Muscle of arm (tissue), 14 donors: ENCODE measurements around the gene RAB44. TPM values are rescaled to one million over a fixed set of nuclear protein-coding genes. Genes with fewer than 3 reads are reported as not detected.
"Not testable (repeated sequence)": the region's sequence is repeated elsewhere in the genome, so short reads cannot be mapped to it uniquely, and the experiment has no call there.

Source experiments
- DNase-seq: peaks from one replicate; pipeline ENCODE4 v3.0.0-alpha.2; 2013
- long read RNA-seq, 11 donors: transcript quantifications; one replicate each; lab custom pipeline, GENCODE V29; 2026
- polyA plus RNA-seq, 12 donors: library from polyadenylated mRNA; unstranded; fragments of 120-200 nt; gene quantifications; one replicate each; pipeline ENCODE4 v1.2.1, GENCODE V29; 2013; ENCODE audit not compliant: insufficient read length in 12 of 12

Gene RAB44, protein sequence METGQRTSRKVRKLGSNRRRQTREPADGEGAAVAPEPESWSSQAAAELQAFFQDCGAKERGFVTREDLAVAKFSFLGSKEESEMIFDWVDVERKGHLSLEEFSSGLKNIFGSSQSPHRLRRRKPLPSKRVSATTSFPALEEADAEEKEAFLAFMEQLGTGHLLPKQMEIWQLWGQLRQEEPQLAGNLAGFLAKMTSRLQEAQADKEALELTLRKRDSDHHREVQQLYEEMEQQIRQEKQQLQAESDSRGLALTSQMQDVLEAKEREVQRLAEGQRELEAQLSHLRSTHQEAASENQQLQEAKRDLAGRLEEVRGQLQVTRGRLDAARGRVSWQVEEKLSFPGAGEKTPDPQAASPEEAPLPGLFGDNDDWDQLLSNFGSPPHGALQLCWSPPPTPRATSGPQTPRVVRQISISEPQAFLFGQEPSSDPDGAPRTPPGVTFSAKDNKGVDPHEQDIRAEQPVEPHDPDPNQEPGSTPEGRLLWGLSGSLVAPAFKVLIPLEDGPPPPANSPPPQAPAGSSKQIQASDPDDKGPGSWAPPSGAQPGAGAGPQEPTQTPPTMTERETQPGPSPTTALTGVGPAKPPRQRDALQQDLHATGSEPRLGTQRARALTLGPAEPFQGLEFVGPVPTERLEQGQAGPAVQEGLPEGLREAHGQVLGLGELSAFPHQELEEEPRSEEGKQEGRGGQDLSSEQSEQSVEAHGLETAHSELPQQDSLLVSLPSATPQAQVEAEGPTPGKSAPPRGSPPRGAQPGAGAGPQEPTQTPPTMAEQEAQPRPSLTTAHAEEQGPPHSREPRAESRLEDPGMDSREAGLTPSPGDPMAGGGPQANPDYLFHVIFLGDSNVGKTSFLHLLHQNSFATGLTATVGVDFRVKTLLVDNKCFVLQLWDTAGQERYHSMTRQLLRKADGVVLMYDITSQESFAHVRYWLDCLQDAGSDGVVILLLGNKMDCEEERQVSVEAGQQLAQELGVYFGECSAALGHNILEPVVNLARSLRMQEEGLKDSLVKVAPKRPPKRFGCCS
- under 1 TPM in 8 of 12 donors, not detected in 4; 0.04 to 0.50 (median 0.10) TPM for polyA plus RNA-seq
- long read RNA-seq, donor 1 = 0 reads
- long read RNA-seq, donor 2 = 0 reads
- long read RNA-seq, donor 3 = 0 reads
- long read RNA-seq, donor 4 = 0 reads
- long read RNA-seq, donor 5, partial matches to known transcripts = 0 of 5 reads
- long read RNA-seq, donor 5, other reads (novel, unspliced or antisense) = 5 of 5 reads
- long read RNA-seq, donor 6 = 0 reads
- long read RNA-seq, donor 7 = 0 reads
- long read RNA-seq, donor 8 = 0 reads
- long read RNA-seq, donor 9 = 0 reads
- long read RNA-seq, donor 10 = 0 reads
- long read RNA-seq, donor 11 = 0 reads

DNA sequence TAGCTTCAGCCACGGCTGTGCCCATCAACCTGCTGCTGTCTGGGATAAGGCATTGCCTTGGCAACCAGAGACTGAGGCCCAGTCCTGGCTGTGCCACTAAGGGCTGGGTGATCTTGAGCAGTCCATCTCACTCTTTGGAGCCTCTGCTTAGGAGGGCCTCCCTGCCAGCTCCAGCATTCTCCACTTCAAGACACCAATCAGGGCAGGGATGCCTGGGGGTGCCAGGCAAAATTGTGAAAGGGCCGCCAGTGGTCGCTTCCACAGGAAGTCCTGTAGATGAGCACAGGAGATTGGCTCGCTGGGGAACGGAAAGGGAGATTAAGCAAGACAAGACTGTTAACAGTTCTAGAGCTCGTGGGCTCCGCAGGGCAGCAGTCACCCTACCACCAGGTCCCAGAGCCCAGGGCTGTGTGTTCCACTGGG is at the start of gene RAB44:
RAB44 (plus strand) TSS at position 346 of the 423 bp plus-strand sequence. CDS start 6,410 bp downstream, outside the sequence.
- no peak for DNase-seq

DNA sequence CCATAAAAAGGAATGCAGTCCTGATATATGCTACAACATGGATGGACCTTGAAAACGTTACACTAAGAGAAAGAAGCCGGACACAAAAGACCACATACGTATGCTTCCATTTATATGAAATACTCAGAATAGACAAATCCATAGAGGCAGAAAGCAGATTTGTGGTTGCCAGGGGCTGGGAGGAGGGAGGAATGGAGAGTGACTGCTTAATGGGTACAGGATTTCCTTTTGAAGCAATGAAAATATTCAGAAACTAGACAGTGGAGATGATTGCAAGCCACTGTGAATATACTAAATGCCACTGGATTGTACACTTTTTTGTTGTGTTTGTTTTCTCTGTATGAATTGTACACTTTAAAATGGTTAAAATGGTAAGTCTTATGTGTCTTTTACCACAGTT is 48.5 kb upstream of the RAB44 start:
- no peak for DNase-seq

DNA sequence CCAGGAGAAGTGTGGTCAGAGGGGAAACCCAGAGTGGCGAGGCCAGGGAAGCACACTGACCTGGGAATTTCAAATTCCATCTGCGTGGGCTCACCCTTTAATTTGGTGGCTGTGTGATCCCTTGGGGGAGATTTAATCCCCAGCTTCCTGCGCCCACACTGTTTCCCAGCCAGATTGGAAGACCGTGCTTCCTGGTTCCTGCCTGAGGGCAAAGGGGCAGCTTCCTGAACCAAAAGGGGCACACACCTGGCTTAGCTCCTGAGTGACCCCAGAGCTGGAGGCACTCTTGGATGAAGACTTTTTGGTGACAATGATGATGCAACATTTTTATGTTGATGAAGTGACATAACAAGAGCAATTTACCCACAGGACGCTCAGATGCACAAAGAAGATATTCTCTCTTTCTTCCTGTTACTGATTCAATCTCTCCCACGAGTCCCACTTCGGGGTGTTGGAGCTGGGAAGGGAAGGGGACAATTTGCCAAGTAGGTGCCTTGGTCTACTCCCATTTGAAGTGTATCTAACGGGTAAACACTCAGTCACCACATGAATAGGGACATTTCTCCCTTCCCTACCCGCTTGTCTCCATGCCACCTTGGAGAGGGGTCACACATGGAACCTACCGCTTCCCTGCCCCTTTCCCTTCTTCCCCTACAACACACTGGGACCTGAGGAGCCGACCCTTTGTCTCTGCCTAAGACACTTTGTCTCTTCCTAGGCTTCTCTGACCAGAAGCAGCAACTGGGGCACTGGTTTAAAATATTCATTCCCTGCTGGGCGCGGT is 47.7 kb upstream of the RAB44 start:
- DNase-seq = no peak

DNA sequence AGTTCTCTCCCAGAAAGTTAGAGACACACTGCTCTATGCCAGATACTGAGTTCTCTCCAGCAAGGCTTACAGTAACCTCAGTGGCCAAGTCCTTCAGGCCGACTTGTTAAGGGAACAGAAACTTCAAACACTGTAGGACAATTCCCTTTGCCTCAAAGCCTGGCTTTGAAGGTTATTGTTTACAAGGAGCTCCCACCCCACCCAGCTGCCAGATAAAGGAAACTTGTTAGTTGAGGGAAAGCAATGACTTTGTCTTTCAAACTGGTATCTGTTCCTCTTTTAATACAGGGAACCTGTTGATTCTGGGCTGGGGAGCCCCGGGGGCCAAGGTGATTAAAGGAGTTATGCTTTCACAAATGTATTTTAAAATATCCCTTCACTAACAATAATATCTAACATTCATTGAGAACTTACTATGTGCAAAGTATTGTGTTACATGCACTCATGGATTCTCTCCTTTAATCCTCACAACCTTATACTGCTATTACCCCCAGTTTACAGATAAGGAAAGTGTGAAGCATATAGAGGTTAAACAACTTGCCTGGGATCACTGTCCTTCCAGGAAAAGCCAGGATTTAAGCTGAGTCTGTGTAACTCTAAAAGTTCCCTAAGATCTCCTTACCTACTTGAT is 46.7 kb upstream of the RAB44 start:
- no peak for DNase-seq

DNA sequence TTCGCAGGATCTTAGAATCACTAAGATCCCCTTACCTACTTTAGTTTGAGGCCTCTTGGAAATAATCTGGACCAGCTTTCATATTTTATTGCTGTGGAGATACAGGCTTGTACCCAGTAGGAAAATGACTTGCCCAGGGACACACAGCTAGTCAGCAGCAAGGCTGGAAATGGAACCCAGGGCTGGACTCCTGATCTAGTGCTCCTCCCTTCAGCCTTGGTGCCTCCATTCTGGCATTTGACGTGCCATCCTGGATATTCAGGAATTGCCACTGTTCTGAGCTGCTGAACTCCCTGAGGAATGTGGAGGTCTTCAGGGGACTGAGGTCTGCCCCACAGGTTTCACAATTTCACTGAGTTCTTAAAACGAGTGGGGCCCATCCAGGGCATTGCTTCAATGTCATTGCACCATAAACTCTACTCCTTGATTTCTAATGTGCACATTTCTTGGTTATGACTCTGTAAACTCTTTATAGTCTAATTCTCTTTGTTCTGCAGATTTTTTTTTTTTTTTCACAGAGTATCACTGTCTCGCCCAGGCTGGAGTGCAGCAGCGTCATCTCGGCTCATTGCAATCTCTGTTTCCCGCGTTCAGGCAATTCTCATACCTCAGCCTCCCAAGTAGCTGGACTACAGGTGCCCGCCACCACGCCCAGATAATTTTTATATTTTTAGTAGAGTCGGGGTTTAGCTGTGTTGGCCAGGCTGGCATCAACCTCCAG is 45.8 kb upstream of the RAB44 start:
- no peak for DNase-seq

DNA sequence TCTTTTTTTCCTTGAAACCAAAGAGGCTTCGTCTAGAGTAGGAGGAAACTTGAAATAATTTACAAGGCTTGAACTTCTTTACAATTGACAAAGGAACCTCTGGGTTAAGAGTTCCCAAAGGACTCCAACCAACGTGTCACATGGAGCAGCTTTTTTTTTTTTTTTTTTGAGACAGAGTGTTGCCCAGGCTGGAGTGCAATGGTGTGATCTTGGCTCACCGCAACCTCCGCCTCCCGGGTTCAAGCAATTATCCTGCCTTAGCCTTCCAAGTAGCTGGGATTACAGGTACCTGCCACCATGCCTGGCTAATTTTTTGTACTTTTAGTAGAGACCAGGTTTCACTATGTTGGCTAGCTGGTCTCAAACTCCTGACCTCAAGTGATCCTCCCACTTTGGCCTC is 43.2 kb upstream of the RAB44 start:
- DNase-seq = not testable (repeated sequence)

DNA sequence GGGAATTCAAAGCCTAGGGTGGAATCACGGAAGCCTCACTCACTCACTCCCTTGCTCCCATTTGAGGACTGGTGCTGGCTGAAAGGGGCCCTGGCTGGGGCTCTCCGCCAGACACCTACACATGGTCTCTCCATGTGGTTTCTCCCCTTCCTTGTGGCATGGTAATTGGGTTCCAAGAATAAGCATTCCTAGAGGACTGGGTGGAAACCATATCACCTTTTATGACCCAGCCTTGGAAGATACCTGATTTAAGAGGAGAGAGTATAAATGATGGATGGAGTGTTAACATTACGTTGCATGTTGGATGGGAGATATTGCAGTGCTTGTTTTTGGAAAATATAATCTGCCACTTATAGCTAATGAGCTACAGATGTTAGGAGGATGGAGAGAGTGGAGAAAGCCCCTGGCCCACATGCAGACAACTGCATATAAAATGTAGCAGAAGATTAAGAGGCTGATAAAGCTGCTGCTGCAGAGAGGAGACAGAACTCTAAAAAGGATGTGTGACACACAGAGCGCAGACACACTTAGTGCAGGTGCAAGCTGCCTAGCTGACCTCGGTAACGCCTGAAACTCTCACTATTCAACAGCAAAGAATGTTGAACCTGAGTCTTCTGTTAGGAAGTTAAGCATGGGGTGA is 42.4 kb upstream of the RAB44 start:
- DNase-seq = no peak

DNA sequence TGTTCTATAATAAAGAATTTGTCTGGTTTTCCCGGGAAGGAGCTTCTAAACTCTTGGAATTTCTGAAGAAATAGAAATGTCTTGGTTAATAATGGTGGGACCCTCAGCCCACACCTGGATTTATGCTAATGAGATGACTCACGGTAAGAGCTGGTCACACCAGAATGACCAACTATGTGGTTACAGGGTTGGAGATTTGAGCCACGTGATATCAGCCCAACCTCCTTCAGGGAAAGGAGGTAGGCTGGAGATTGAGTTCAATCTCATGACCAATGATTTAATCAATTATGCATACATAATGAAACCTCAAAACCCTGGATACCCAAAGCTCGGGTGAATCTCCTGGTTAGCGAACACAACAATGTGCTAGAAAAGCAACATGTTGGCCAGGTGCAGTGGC is 41.2 kb upstream of the RAB44 start:
- DNase-seq = no peak

DNA sequence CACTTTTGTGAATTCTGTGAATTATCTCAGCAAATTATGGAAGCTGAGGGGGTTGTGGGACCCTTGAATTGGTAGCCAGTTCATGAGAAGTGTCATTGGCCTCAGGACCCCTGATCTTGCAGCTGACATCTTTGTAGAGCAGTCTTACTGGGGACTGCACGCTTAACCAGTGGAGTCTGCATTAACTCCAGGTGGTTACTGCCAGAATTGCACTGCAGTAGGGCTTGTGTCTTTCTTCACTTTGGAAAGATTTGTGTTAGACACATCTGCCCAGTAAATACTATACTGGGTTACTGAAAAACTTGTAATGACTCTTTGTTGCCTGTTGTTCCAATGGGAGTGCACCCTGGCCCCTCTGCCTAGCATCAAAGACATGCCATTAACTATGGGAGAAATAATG is 40.4 kb upstream of the RAB44 start:
- no peak for DNase-seq

DNA sequence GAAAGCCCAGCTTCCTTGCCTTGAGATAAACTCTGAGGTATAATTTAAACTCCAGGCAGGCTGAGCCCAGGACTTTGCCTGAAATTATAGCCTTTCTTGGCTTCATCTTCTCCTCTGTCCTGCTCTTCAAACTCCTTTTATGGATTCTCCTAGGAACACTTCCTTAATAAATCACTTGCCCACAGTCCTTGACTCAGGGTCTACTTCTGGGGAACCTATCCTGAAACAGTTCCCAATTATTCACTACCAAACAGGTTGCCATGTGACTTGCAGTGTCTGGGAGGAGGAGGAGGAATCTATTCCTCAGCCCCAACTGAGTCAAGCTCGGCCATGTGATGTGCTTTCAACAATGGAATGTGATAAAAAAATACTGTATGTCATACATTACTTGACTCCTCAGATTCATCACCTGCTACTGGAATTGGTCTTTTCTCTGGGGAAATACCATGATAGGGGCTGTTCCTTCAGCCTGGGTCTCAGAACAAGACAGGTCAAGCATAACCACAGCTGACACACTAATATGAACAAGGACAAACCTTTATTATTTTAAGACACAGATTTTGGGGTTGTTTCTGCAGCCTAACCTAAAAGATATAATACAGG is 39.6 kb upstream of the RAB44 start:
- no peak for DNase-seq

DNA sequence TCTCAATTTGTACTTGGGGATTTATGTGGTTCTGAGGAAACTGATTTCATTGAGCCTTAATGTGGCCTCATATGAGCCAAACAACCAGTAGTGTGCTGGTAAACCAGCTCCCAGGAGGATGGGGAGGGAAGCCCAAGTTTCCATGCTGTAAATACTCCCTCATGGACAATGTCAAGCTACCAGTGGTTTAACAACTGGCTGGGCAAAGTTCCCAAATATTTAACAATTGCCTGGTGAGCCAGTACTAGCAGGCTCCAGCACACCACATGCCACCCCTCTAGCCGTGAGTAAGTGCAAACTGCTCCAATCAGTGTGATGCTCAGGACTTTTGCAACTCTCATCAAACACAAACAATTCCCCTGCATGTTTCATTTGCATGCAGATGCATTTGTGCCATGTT is 38.4 kb upstream of the RAB44 start:
- DNase-seq = no peak

DNA sequence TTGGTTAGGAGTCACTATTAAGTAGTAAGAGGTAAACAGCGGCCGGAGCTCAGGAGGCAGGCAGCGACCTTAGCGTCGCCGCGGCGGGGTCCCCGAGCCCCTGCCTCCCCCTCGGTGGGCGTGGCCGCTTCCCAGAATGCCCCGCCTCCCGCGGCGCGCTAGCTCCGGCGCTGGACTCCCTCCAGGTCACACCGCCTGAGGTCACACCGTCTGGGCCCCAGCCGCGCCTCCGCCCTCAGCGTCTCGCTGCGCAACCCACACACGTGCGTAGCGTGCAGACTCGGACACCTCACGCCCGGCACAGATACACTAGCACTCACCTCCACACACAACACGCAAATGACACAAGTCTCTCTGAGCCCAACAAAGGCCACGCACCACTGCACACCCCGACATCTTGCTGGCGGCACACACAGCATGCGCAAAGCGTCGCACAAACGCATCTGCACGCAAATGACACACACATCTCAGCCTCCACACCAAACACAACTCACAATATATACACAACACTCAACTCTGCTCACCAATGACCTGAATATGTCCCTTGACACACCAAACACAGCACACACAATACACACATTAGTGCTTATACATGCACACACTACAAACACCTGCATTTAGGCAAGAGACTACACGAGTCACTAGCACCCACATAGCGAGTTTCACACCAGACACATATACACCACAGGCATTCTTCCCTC is 36.7 kb upstream of the RAB44 start:
- no peak for DNase-seq

DNA sequence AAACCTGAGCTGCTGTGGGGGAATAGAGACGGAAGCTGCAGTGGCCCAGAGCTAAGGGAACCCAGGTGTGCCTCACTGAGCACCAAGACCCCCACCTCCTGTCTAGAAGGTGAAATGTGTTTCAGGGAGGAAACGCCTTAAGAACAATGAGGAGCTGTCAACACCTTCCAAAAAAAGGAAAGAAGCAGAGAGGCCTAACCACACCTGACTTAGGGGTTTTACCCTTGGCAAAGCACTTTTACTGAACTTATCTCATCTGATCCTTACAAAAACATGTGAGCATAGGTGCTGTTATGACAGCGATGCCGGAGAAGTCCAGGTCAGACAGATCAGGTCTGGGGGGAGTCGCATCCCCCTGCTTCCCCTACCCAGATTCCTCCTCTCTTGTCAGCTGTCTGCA is 35.2 kb upstream of the RAB44 start:
- no peak for DNase-seq

DNA sequence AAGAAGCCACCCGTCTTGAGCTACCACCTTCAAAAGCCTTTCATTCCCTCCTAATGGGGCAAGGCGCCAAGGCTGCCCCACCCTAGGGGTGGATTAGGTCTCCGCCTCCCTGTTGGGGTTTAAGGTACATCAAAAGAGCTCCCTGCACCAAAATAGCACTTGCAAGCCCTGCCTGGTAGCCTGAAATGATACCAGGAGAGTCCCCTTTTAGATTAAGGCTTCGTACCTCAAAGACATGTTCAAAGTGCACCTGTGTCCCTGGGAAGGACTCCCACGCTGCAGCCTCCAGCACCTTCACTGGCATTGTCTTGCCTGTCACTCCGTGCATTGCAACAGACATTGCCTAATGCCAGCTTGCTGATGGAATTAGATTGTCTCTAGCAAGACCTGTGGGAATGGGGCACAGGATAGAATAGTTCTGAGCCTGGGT is 34.8 kb upstream of the RAB44 start:
- no peak for DNase-seq

DNA sequence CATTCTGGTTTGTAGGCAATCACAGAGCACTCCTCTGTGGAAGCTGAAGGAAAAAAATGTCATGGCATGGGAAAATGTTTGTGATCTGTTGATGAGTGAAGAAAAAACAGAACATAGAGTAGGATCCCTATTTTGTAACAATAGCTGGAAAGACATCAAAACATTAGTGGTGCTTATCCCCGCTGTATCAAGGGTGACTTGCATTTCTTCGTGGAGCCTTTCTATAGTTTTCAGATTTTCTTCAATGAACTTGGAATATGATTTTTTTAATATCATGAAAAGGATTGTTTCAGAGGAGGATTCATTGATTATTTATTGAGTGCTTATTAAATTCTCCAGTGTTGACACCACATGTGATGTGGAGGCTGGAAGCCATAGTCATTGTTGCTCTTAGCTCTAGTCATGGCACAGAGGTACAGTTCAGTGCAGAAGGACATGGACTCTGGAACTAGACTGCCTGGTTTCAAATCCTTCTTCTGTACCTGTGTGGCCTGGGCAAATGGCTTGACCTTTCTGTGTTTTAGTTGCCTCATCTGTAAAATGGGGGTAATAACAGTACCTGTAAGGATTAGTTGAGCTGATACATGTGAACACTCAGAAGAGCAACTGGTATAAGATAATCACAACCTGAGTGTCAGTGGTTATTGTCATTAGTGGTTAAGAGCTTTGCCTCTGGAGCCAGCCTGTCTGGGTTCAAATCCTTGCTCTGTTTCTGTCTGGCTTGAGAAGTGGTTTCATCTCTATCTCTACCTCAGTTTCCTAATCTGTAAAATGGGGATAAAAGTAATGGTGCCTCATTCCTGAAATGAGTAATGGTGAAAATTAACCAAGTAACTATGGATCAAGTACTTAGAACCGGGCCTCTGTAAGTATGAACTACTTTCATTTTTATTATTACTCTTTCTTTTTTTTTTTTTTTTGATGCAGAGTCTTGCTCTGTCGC is 33.9 kb upstream of the RAB44 start:
- no peak for DNase-seq

DNA sequence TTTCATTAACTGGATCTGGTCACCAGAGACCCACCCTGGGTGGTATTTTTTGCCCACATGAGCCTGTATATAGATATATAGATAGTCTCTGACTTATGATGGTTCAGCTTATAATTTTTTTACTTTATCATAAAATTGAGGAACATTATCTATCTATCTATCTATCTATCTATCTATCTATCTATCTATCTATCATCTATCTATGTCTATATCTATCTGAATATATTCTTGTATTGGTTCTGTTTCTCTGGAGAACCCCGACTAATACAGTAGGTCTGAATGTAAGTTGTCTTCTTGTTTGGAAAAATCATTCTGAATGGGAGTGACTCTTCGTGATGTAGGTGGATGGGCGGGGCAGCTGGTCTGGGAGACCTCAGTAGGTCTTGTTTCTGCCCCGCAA is 32.4 kb upstream of the RAB44 start:
- DNase-seq = no peak

DNA sequence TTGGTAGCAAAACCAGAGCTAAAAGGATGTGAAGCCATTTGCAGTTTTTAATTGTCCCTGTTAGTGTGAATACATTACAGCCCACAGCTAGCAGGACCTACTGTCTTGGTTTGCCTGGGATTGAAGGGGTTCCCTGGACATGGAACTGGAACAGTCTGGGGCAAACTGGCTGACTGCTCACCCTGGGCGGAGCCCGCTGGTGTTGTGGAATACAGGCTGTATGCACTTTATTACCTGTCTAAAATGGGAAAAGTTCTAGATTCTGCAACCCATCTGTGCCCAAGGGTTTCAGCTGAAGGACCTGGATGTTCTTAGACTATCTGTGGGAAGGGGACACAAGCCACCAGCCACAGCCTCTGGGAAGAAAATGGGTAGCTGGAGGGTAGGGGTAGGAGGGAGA is 31.3 kb upstream of the RAB44 start:
- DNase-seq = no peak
